Keratinocyte (primary cell): ENCODE results near the gene CARD16. TPM values are rescaled to one million over a fixed set of nuclear protein-coding genes. Genes with fewer than 3 reads are reported as not detected.
"Not testable (repeated sequence)": the region's sequence is repeated elsewhere in the genome, so short reads cannot be mapped to it uniquely, and the experiment has no call there.

Source experiments
- DNase-seq: peaks from one replicate; pipeline ENCODE4 v3.0.0-alpha.2; 2011; ENCODE audit warnings: low read depth, missing footprints, low spot score
- FAIRE-seq: peaks from 2 replicates; lab custom pipeline; 2011; peaks lifted over from hg19 to GRCh38; lab: Jason Lieb, UNC
- H2AFZ ChIP-seq: 2 replicates; pipeline ENCODE4 v1.6.0; 2012; ENCODE audit warnings: low read length, control low read depth, inconsistent platforms; ENCODE audit not compliant: control insufficient read depth
- H3K27ac ChIP-seq: 2 replicates; pipeline ENCODE4 v1.5.1; 2011; ENCODE audit warnings: low read length; ENCODE audit not compliant: control insufficient read depth, insufficient read depth
- H3K27me3 ChIP-seq: 3 replicates; pipeline ENCODE4 v1.6.0; 2011; ENCODE audit warnings: low read length; ENCODE audit not compliant: control insufficient read depth, insufficient read depth; ENCODE audit errors: extremely low read depth
- H3K36me3 ChIP-seq, 2 experiments: 2 replicates in 1 of 2; 3 replicates in 1 of 2; pipeline ENCODE4 v1.5.1; 2011; ENCODE audit warnings: low read length in 2 of 2, mild to moderate bottlenecking in 1 of 2; ENCODE audit not compliant: control insufficient read depth in 2 of 2, insufficient read depth in 2 of 2; ENCODE audit errors: extremely low read depth in 1 of 2
- H3K4me1 ChIP-seq: 3 replicates; pipeline ENCODE4 v1.5.1; 2011; ENCODE audit warnings: low read length; ENCODE audit not compliant: control insufficient read depth, insufficient read depth; ENCODE audit errors: extremely low read depth
- H3K4me2 ChIP-seq: 3 replicates; pipeline ENCODE4 v1.6.0; 2011; ENCODE audit warnings: low read depth, low read length; ENCODE audit not compliant: control insufficient read depth, insufficient read depth; ENCODE audit errors: extremely low read depth
- H3K4me3 ChIP-seq, 3 experiments: fragments of 200-600 bp in 1 of 3; sonication (generic) in 1 of 3; 2 replicates in 2 of 3; 3 replicates in 1 of 3; pipeline ENCODE4 v1.5.1; 2011 to 2016; ENCODE audit warnings: low read length in 3 of 3, mild to moderate bottlenecking in 3 of 3, control low read depth in 2 of 3, inconsistent platforms in 1 of 3, low read depth in 1 of 3, mixed read lengths in 1 of 3, mixed run types in 1 of 3, moderate library complexity in 1 of 3; ENCODE audit not compliant: control insufficient read depth in 2 of 3, insufficient read depth in 2 of 3; ENCODE audit errors: extremely low read depth in 1 of 3
- H3K79me2 ChIP-seq: 2 replicates; pipeline ENCODE4 v1.6.0; 2012; ENCODE audit warnings: low read length; ENCODE audit not compliant: control insufficient read depth, insufficient read depth
- H3K9ac ChIP-seq: 3 replicates; pipeline ENCODE4 v1.6.0; 2011; ENCODE audit warnings: low read length; ENCODE audit not compliant: control insufficient read depth, insufficient read depth; ENCODE audit errors: extremely low read depth
- H3K9me1 ChIP-seq: 3 replicates; pipeline ENCODE4 v1.6.0; 2011; ENCODE audit warnings: low read length; ENCODE audit not compliant: control insufficient read depth, insufficient read depth; ENCODE audit errors: extremely low read depth
- H3K9me3 ChIP-seq: 2 replicates; pipeline ENCODE4 v1.5.1; 2012; ENCODE audit warnings: low read depth, low read length; ENCODE audit not compliant: control insufficient read depth
- H4K20me1 ChIP-seq: 3 replicates; pipeline ENCODE4 v1.6.0; 2011; ENCODE audit warnings: low read length; ENCODE audit not compliant: control insufficient read depth, insufficient read depth; ENCODE audit errors: extremely low read depth
- CTCF ChIP-seq, 3 experiments: IDR thresholded peaks in 1 of 3; conservative IDR thresholded peaks in 1 of 3; optimal IDR thresholded peaks in 1 of 3; 2 replicates in 2 of 3; 3 replicates in 1 of 3; pipeline versions ENCODE3 to v1.5.1; 2011; ENCODE audit warnings: low read length in 3 of 3, mild to moderate bottlenecking in 3 of 3, moderate library complexity in 2 of 3, control low read depth in 1 of 3, inconsistent platforms in 1 of 3; ENCODE audit not compliant: insufficient read depth in 2 of 3; ENCODE audit errors: extremely low read depth in 1 of 3
- EZH2 ChIP-seq: IDR thresholded peaks from one replicate; pipeline ENCODE4 v1.6.1; 2012; ENCODE audit warnings: inconsistent platforms, mild to moderate bottlenecking, low read length, moderate library complexity
- dilution Hi-C: fragments of 300-500 bp; cut with MboI; formaldehyde crosslinking; loops from one replicate; pipeline ENCODE4 v1.7.0; 2020; ENCODE audit warnings: low sequenced_read_pairs; ENCODE audit not compliant: extremely low pct_ligation_motif_present
- polyA minus RNA-seq, 3 experiments: library from RNA; depleted of rRNA, polyadenylated mRNA; stranded (reverse); fragments of >200 nt; gene quantifications; 1 replicate in 1 of 3; 2 replicates in 1 of 3; 3 replicates in 1 of 3; pipeline ENCODE4 v1.2.3, GENCODE V29; 2011
- polyA plus RNA-seq, 5 experiments: library from polyadenylated mRNA; depleted of rRNA in 3 of 5; stranded (reverse) in 3 of 5; stranded (forward) in 1 of 5; unstranded in 1 of 5; fragments of >200 nt; gene quantifications; 1 replicate in 1 of 5; 2 replicates in 3 of 5; 3 replicates in 1 of 5; pipeline versions ENCODE4 v1.2.1 to v1.2.3, GENCODE V29; 2011 to 2012; ENCODE audit warnings: missing spikeins in 2 of 5, low read depth in 1 of 5, low replicate concordance in 1 of 5

The CARD16 gene
- polyA plus RNA-seq, result 11.9 to 16.6 TPM (median 13.4 TPM) in 3 replicates
- polyA plus RNA-seq (2011; ENCODE audit: low read depth), result 0.86 TPM
- 16.0 and 23.4 TPM in 2 replicates for polyA plus RNA-seq (2011; cell fraction: cytosol; rRNA removed)
- 5.0 and 7.2 TPM in 2 replicates for polyA plus RNA-seq (2011; cell fraction: nucleus; rRNA removed)
- polyA plus RNA-seq (2012; ENCODE audit: low replicate concordance), result 3.2 and 14.3 TPM in 2 replicates
- 2.1 to 5.2 TPM in 2 of 3 replicates, not detected in the other for polyA minus RNA-seq
- 3.5 TPM for polyA minus RNA-seq (2011; cell fraction: cytosol; rRNA and poly(A)+ RNA removed)
- 0.84 and 1.9 TPM in 2 replicates for polyA minus RNA-seq (2011; cell fraction: nucleus; rRNA and poly(A)+ RNA removed)

GRCh38 chr11:105044557-105045524 is at the start of gene CARD16:
Gene CARD16, minus strand, starts transcription at chr11:105045335. Its CDS starts 38 bp downstream, at chr11:105045297.
- H2AFZ ChIP-seq, result peak within 1 kb of the TSS; percentile 92
- H3K9me1 ChIP-seq, H3K79me2 ChIP-seq, H3K27me3 ChIP-seq, DNase-seq, H3K9me3 ChIP-seq, dilution Hi-C loops, H4K20me1 ChIP-seq, H3K36me3 ChIP-seq: not testable (repeated sequence)
- peak; percentile 90 for FAIRE-seq
- H3K4me1 ChIP-seq, result peaks cover 27% of the 10 kb centered on the region
- peak within 1 kb of the TSS; percentile 65 for H3K27ac ChIP-seq
- H3K9ac ChIP-seq, result peak within 1 kb of the TSS; percentile 63
- H3K4me3 ChIP-seq, result peak within 1 kb of the TSS; percentile 32 to 73 (median 65)
- peak within 1 kb of the TSS; percentile 79 for H3K4me2 ChIP-seq

GRCh38 chr11:105092256-105093239 is 47.4 kb upstream of the CARD16 start:
- H3K4me1 ChIP-seq, result peaks cover 9% of the 10 kb centered on the region
- peak overlapping the region; percentile 57 for H2AFZ ChIP-seq
- H3K36me3 ChIP-seq, result no peaks in the 10 kb centered on the region
- no peaks in the 10 kb centered on the region for H3K27me3 ChIP-seq
- dilution Hi-C loops, result no loop called here
- DNase-seq (no peak), FAIRE-seq (peak; percentile 74)
- H4K20me1 ChIP-seq, result no peaks in the 10 kb centered on the region
- H3K79me2 ChIP-seq, result no peaks in the 10 kb centered on the region
- H3K4me3 ChIP-seq, result peak overlapping the region in 2 of 3 experiments; percentile 21 to 39
- peak overlapping the region; percentile 64 for H3K4me2 ChIP-seq
- H3K27ac ChIP-seq, result peak overlapping the region; percentile 44
- H3K9me1 ChIP-seq, result no peaks in the 10 kb centered on the region
- no peaks in the 10 kb centered on the region for H3K9me3 ChIP-seq
- TF ChIP-seq EZH2 (no peak), CTCF (optimal IDR thresholded peaks at IDR 0.05 in 1 of 3, IDR thresholded peaks at IDR 0.05 in 1 of 3, conservative IDR thresholded peaks at IDR 0.05 in 1 of 3; ENCODE audit: extremely low read depth in 1 of 3, insufficient read depth in 2 of 3, low read length in 3 of 3) (no peak)
- no peak overlapping the region for H3K9ac ChIP-seq
